Calu3 (cell line): Measurements from ENCODE around the gene CDC45. TPM values are rescaled to one million over a fixed set of nuclear protein-coding genes. Genes with fewer than 3 reads are reported as not detected.

Experiments used
- BruUV-seq: library from RNA; stranded (reverse); fragments of 400-500 nt; replicated peaks from 2 replicates; lab custom pipeline; 2021; lab: Mats Ljungman, UMichigan
- CTCF ChIA-PET: fragments of 300-600 bp; sonication (Branson Sonifier 250); formaldehyde crosslinking; loops from one replicate; lab custom pipeline; 2022; ENCODE audit warnings: antibody characterized with exemption; lab: Charles Lee
- DNase-seq: peaks from one replicate; pipeline ENCODE4 v3.0.0; 2022
- H3K27ac Mint-ChIP-seq: one replicate; pipeline ENCODE4 v1.8.0; 2022; ENCODE audit warnings: mixed read lengths; ENCODE audit not compliant: unreplicated experiment
- H3K27me3 Mint-ChIP-seq: one replicate; pipeline ENCODE4 v1.8.0; 2022; ENCODE audit warnings: mixed read lengths; ENCODE audit not compliant: unreplicated experiment
- H3K36me3 Mint-ChIP-seq: one replicate; pipeline ENCODE4 v1.8.0; 2022; ENCODE audit warnings: mild to moderate bottlenecking, moderate library complexity, mixed read lengths; ENCODE audit not compliant: insufficient read depth, unreplicated experiment
- H3K4me1 Mint-ChIP-seq: one replicate; pipeline ENCODE4 v1.8.0; 2022; ENCODE audit warnings: mild to moderate bottlenecking, low read depth, mixed read lengths; ENCODE audit not compliant: unreplicated experiment
- H3K4me3 Mint-ChIP-seq: one replicate; pipeline ENCODE4 v1.8.0; 2022; ENCODE audit warnings: mild to moderate bottlenecking, low read depth, moderate library complexity, mixed read lengths; ENCODE audit not compliant: unreplicated experiment
- H3K9me3 Mint-ChIP-seq: one replicate; pipeline ENCODE4 v1.8.0; 2022; ENCODE audit warnings: low read depth, mixed read lengths; ENCODE audit not compliant: unreplicated experiment
- CTCF ChIP-seq: fragments of 200-600 bp; IDR thresholded peaks from one replicate; pipeline ENCODE4 v1.8.0; 2022; ENCODE audit warnings: antibody characterized with exemption; ENCODE audit not compliant: unreplicated experiment
- intact Hi-C: fragments of 100-400 bp; cut with micrococcal nuclease; formaldehyde crosslinking; loops from one replicate; pipeline ENCODE4 v1.10.0; 2022; ENCODE audit not compliant: unreplicated experiment
- total RNA-seq: library from RNA; stranded (reverse); gene quantifications from 2 replicates; pipeline ENCODE4 v1.2.3, GENCODE V29; 2022

CDC45 gene
- total RNA-seq, 1 experiment from 2014 or later: 45.0 TPM

GRCh38 chr22:19463491-19464469 lies 15.9 kb upstream of the CDC45 start:
- no peak for TF ChIP-seq CTCF
- H3K27ac Mint-ChIP-seq: no peak overlapping the region

GRCh38 chr22:19464546-19464945 lies 15.2 kb upstream of the CDC45 start:
- Mint-ChIP-seq H3K9me3 (no peaks in the 10 kb centered on the region), H3K27ac (no peak overlapping the region), H3K36me3 (peaks cover 41% of the 10 kb centered on the region), H3K4me1 (no peaks in the 10 kb centered on the region), H3K4me3 (no peak overlapping the region), H3K27me3 (no peaks in the 10 kb centered on the region)
- DNase-seq: no peak
- CTCF ChIA-PET: no interaction called here
- intact Hi-C loops: no loop called here
- no peak for TF ChIP-seq CTCF
- no TSS peak for BruUV-seq

More at GRCh38 chr22:19463491-19464469, 15.9 kb upstream of the CDC45 start:
- Mint-ChIP-seq H3K27me3 (no peaks in the 10 kb centered on the region), H3K9me3 (no peaks in the 10 kb centered on the region), H3K4me1 (no peaks in the 10 kb centered on the region), H3K36me3 (peaks cover 41% of the 10 kb centered on the region), H3K4me3 (no peak overlapping the region)
- BruUV-seq: no TSS peak
- intact Hi-C loops: no loop called here
- CTCF ChIA-PET: no interaction called here
- DNase-seq: no peak

GRCh38 chr22:19464975-19465374 lies 14.7 kb upstream of the CDC45 start:
- H3K4me3 Mint-ChIP-seq: no peak overlapping the region
- no peak for DNase-seq
- no peaks in the 10 kb centered on the region for H3K9me3 Mint-ChIP-seq
- intact Hi-C loops: no loop called here
- no peaks in the 10 kb centered on the region for H3K27me3 Mint-ChIP-seq
- no TSS peak for BruUV-seq
- H3K36me3 Mint-ChIP-seq: peaks cover 44% of the 10 kb centered on the region
- TF ChIP-seq CTCF: no peak
- H3K27ac Mint-ChIP-seq: no peak overlapping the region
- no peaks in the 10 kb centered on the region for H3K4me1 Mint-ChIP-seq
- CTCF ChIA-PET: no interaction called here

GRCh38 chr22:19466126-19466716 lies 13.5 kb upstream of the CDC45 start:
- no peak overlapping the region for H3K4me3 Mint-ChIP-seq
- no peak for DNase-seq
- no TSS peak for BruUV-seq
- TF ChIP-seq CTCF: no peak
- no peak overlapping the region for H3K27ac Mint-ChIP-seq
- intact Hi-C loops: no loop called here
- H3K4me1 Mint-ChIP-seq: no peaks in the 10 kb centered on the region
- H3K27me3 Mint-ChIP-seq: no peaks in the 10 kb centered on the region
- CTCF ChIA-PET: interaction anchor here (0.6 kb wide), 1 partner anchor 12 kb away, joined by 3 read pairs; no protein-coding TSS in a partner anchor
- H3K9me3 Mint-ChIP-seq: no peaks in the 10 kb centered on the region
- peaks cover 46% of the 10 kb centered on the region for H3K36me3 Mint-ChIP-seq
